ENCODE data around the gene OTOL1. TPM values are rescaled to one million over a fixed set of nuclear protein-coding genes. Genes with fewer than 3 reads are reported as not detected.
A peak's percentile ranks its signal among the peaks of the same experiment; 100 is the strongest.
"Not testable (repeated sequence)": the region's sequence is repeated elsewhere in the genome, so short reads cannot be mapped to it uniquely, and the experiment has no call there.

The OTOL1 gene
- not detected in 2 replicates for total RNA-seq (2014; rRNA removed; shearing (Covaris generic))

DNA sequence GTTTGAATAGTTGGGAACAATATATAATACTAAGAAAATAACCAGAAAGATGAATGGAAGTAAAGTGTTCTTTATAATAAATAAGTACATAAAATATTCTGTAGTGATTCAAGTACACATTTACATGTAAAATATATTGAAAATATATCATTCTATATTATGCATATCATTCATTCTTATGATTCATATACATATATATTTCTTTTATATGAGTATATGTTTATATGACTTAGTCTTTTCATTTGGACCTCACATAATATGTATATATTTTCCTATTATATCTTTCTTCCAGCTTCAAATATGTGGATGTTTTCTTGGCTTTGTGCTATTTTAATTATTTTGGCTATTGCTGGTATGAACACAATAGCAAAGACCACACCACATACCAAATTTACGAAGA, at the start of gene OTOL1:
OTOL1 (plus strand) TSS at position 301 of the 400 bp plus-strand sequence; CDS start at position 301, 0 bp downstream.
- no peak for DNase-seq (ENCODE audit: low read depth)

DNA sequence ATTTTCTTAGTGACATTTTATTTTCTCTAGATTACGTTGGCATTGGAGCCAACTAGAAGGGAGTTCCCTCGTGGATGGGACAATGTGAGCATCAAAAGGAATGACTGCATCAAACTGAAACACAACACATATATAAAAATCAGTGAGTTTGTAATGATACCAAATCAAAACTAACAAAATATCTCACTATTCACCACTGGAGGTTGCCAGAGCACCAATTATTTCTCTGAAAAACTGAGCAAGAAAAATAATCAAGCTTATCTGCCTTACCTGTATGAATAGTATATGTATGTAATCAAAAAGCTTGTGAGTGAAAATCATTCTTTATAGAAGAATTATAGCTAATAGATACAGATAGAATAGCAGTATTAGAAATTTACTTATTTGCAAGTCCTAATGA, 46.8 kb upstream of the OTOL1 start:
- DNase-seq (ENCODE audit: low read depth) = no peak

DNA sequence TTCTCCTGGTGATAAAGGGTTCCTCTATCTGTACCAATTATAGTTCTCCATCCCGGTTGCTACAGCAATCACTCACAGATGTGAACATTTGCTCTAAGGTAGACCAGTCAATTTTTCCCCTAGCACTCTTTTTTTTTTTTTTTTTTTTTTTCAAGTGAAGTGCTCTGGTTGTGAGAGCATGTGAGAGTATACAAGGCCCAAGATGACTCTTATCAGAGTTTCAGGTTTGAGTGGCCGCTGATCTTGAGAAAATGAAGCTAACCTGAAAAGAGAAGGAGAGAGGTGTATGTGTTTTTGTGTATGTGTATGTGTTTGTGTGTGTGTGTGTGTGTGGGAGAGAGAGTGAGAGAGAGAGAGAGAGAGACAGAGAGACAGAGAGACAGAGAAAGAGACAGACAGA, 44.4 kb upstream of the OTOL1 start:
- DNase-seq (ENCODE audit: low read depth) = no peak

DNA sequence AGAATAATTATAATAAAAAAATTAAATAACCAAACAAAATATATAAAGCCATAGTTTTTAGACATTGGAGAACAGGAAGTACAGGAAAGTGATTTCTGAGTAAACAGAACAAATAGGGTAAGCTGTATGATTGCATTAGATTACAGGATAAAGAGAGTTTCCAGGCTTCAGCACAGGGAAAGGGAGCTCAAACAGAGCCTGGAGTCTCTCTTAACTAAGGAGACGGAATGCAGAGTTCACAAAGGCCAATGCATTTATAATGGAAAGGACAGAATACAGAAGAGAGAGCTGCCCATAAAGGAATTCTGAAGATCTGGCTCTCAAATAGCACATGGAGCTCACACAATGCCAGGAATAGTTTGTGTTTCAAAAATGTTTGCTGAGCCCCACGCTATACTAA, 42.0 kb upstream of the OTOL1 start:
- no peak for DNase-seq (ENCODE audit: low read depth)

DNA sequence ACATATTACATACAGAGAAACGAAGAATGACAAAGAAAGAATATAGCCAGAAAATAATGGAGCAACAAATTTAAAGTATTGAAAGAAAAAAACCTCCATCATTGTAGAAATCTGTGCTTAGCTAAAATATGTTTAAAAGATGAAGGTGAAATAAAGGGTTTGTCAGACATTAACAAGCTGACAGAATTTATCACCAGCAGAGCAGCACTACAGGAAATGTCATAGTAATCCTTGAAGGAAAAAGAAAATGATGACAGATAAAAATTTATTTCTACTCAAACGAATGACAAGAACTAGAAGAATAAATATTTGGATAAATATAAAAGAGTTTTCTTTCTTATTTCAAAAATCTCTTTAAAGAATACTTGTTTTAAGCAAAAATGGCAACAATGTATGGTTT, 40.6 kb upstream of the OTOL1 start:
- DNase-seq (ENCODE audit: low read depth) = no peak

DNA sequence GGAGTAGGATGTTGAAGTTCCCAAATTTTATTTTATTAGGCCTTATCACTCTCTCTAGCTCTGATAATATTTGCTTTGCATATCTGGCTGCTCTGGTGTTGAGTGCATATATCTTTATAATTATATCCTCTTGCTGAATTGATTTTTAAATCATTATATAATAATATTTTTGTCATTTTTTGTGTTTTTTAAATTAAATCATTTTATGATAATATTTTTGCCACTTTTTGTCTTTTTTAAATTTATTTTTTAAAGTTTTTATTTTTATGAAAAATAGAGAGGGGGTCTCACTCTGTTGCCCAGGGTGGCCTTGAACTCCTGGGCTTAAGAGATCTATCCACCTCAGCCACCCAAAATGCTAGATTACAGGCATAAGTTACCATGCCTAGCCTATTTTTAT, 34.5 kb upstream of the OTOL1 start:
- DNase-seq (ENCODE audit: low read depth) = no peak

DNA sequence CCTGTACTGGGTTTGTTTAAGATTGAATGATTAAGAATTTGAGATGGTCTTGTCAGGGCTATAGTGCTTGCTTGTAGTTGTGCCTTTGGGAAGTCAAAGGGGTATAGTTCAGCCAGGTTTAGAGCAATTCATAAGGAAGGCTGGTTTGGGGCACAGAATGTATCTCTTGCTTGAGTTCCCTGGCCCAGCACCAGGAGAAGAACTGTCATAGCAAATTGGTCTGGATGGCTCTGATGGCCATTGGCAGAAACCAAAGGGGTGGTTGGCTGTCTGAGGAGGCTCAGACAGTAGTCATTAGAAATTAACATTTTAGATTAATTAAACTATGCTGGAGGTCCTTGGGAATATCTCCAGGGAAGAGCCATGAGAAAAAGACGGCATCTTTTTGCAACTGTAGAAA, 25.4 kb upstream of the OTOL1 start:
- no peak for DNase-seq (ENCODE audit: low read depth)

DNA sequence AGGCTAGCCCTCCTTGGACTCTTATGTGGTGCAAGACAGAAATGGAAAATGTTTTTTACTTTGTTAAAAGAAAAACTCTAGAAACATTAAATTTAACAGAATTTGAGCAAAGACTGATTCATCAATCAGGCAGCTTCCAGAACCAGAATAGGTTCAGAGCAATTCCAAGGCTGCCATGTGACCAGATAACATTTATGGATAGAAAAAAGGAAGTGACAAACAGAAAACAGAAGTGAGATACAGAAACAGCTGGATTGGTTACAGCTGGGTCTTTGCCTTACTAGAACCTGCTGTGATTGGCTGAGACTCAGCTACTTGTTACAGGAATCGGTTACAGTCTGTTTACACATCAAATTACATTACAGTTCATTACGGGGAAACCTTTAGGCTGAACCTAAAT, 22.5 kb upstream of the OTOL1 start:
- peak; percentile 1 for DNase-seq (ENCODE audit: low read depth)

DNA sequence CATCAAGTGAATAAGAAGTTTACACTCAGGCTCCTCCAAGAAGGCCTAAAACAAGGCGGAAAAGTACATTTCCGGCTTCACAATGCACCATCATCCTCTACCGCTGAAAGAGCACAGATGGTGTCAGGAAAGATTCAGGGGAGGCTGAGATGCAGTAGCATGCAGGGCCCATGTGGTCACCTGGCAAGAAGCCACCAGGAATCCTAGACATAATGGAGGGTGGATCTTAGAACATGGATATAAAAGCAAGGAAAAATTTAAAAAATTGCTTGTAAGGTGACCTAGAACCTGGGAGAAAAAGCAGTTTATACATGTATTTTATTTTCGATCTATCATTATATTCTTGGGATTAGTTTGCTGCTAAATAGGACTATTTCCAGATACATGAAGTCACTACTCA, 21.9 kb upstream of the OTOL1 start:
- no peak for DNase-seq (ENCODE audit: low read depth)

DNA sequence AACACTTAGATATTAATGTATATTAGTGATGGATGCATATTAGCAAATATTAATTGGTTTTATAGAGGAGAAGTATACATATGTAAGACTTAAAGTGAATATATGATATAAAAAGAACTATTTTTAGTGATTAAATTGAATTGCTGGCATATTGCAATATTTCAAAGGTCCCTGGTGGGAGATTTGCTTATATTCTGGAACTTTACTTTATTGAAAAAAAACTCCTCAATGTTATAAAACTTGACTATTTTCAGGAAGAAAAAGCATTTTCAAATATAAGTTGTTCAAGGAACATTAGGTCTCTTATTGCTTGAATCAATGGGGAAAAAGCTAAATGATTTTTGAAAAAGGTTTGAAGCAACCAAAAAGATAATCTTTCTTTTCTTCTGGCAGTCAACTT, 21.4 kb upstream of the OTOL1 start:
- DNase-seq (ENCODE audit: low read depth) = no peak

DNA sequence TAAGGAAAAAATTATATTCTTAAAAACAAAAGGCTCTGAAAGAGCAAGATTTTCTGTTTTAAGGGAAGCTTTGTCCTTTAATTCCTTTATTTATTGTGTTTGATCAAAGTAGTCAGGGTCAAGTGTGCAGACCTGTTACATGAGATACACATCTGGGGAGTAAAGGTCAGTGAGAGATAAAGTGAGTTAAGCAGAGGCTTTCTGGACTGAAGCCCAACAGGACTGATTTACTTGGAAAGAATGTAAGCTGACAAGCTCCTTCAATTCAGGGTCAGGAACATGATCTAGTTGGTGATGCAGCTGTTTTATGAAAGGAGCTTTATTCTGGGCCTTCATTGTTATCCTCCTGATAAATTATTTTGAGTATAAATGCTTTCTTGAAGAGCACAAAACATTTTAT, 20.7 kb upstream of the OTOL1 start:
- DNase-seq (ENCODE audit: low read depth) = peak; percentile 26

DNA sequence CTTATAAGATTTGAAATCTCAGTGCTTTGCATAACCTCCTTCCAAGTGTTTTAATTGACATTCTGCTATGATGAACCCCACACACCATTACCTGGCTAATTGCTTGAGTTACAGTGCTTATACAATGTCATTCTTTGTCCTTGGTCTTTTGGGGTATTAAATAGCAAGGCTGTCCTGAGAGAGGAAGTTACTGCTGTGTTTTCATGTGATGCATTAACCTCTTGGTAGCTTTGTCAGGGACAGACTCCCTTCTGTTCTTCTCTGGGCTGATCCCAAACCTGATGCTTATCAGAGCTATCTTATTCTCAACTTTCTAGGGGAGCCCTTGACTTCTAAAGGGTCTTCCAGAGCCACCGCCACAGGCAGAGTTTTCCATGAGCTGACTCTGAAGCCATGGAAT, 12.4 kb upstream of the OTOL1 start:
- DNase-seq (ENCODE audit: low read depth) = no peak

DNA sequence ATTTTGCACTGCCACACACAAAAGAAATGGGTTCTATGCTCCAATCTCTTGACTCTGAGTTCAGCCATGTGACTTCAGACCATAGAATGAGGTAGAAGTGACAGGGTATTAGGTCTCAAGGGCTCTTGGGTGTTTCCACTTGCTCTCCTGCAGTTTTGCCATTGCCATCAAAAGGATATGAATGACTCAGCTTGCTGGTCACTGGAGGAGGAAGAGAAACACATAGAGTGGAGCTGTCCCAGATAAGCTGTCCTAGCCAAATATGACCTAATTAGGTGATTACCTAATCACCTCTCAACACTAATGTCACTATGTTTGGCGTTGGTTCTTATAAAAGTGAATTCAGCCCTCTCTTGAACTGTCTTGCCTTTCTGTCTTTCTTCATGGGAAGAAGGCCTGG, 8.3 kb upstream of the OTOL1 start:
- not testable (repeated sequence) for DNase-seq (ENCODE audit: low read depth)

DNA sequence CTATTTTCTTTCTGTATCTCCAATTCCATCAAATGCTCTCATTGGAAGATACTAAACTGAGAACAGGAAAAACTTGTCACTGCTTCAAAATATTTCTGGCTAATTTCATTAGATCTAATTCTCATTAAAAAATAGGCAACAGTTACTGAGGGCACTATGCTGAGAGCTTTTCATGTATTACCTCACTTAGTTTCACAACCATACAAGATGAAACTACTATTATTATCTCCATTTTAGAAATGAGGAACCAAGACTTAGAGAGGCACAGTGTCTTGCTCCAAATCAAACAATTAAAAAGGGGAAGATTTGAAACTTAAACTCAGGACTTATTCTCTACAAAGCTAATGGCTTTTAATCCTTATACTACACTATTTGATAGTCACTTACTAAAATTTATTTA, 7.2 kb upstream of the OTOL1 start:
- no peak for DNase-seq (ENCODE audit: low read depth)

DNA sequence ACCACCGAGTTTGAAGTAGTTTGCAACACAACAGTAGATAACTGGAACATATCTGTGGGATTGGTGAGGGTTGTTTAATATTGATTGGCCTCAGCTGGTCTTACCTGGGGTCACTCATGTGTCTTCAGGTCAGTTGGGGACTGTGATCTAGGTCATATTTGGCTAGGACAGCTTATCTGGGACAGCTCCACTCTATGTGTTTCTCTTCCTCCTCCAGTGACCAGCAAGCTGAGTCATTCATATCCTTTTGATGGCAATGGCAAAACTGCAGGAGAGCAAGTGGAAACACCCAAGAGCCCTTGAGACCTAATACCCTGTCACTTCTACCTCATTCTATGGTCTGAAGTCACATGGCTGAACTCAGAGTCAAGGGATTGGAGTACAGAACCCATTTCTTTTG, 5.8 kb upstream of the OTOL1 start:
- DNase-seq (ENCODE audit: low read depth) = not testable (repeated sequence)

DNA sequence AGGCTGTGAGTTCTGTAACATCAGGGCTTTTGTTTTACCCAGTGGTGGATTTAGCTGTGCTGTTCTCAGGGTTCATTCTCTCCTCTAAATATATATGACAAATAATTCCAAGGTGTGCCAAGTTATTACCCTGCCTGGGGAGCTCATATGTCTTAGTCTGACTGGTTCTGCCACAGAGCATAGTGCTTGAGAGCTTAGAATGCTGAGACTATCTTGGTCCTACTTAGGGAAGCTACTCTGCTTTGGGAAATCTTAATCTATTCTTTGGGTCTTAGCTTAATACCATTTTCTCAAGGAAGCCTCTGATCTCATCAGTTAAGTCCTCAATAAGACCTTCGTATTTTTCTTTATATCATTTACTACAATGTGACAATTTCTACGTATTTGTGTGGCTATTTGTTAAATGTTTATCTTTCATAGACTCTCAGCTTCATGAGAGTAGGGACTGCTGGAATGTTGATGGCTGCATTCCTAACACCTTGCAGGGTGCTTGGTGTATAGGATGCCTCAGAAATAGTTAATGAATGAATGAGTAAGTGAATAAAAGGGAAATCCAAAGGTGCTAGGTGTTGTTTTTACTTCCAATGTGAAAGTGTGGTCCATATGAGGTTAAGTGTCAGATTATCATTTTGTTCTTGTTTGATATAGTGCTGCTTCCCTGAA, 1.8 kb downstream of the OTOL1 start:
- DNase-seq (ENCODE audit: low read depth) = no peak

DNA sequence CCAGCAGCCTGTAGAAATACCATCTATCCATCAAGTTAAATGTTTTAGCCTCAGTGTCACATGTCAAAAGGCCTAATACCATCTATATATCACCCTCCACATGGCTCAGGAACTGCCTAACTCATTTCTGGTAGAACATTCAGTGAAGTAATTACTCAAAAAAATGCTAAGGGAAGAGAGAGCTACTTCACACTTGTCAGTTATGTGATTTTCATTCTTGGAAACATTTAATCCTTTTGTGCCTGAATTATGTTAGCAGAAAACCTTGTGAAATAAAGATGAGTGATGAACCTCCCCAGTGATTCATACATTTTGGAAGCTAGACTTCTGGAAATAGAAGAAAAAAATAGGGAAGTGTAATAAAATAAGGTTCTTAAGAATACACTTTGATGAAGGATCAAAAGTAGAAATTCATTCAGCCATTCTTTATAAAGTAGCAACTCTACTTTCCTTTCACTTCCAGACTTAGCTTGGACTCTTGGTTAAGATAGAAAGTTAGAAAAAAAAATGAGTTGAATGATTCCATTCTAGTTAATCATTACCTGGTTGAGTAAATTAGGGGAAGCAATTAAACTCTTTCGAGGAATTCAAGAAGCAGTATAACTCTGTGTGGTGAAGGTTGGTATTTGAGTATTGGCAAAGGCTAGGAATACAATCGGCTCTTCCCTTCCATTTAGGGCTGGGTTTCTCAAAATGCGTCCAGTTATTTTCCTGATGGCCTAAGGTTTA, 3.6 kb downstream of the OTOL1 start:
- no peak for DNase-seq (ENCODE audit: low read depth)

DNA sequence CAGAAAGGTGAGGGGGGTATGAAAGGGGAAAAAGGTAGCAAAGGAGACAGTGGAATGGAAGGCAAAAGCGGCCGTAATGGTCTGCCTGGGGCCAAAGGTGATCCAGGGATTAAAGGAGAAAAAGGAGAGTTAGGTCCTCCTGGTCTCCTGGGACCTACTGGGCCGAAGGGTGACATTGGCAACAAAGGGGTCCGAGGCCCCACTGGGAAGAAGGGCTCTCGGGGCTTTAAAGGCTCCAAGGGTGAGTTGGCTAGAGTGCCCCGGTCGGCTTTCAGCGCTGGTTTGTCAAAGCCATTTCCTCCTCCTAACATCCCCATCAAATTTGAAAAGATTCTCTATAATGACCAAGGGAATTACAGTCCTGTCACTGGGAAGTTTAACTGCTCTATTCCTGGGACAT, 6.7 kb downstream of the OTOL1 start:
- no peak for DNase-seq (ENCODE audit: low read depth)

DNA sequence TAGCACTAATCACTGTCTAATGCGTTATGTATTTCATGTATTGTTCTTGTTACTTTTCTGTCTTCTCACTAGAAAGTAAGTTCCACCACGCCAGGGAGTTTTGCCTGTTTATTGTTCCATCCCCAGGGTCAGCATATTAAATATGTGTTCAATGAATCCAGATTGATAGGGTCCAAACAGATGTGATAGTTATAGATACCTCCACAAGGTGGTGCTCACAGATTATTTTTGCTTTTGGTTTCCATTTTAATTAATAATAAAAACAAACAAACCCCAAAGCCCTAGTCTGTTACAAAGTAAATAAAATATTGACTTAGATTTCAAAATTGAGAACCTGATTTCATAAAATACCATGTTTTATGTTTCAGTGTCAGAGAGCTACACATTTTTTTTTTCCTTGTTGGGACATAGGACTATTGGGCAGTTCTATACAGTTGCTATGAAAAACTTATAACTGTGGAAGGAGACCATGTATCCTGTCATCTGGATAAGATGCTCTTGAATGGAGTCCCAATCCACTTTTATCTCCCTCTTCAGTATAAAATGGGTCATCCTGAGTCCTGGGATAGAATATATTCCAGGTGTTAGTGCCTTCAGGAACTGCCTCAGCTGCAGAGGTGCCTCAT, 12.4 kb downstream of the OTOL1 start:
- DNase-seq (ENCODE audit: low read depth) = peak; percentile 14

DNA sequence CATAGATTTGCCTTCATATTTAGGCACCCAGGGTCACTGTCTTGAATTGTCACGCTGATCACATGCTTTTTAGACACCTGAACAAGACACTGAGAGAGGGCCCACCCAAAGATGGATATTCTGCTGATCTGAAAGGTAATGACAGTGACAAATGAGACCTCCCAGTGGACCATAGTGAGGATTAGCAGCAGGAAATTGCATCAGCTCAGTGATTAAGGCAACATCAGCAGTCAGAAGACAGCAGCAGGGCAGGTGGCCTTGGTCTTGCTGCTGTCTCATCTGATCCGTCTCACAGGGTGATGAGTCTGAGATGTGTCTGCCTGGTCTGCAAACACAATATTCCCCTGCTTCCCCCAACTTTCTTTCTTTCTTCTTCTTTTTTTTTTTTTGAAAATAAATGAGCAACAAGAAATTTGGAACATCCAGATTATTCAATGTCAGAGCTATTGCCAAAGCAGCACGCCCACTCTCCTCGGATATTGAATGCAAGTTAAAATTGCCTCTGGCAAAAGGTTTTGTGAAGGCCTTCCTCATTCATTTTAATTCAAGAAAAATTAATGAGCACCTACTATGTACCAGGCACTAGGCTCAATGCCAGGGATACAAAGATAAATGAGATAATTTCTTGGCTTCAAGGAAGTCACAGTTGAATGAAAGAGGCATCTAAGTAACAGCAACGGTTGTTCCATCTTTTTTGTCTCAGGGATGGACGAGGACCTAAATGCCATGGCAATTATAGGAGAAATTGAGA, 14.1 kb downstream of the OTOL1 start:
- no peak for DNase-seq (ENCODE audit: low read depth)

DNA sequence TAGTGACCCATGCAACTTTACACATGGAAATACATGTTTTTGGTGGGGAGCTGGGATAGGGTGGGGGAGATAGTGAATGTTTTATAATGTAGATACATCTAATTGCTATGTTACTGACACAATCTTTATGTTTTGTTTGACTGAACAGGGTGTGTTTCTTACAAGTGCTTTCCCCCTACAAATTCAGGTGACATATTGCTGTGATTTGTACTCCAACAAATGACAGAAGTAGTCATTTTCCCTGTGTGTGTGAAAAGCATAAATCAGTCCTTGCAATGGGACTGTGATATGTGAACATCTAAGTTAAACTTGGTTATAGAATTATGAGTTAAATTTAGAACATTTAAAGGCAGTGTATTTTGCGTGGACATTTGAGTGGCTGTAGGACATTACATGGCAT, 27.3 kb downstream of the OTOL1 start:
- no peak for DNase-seq (ENCODE audit: low read depth)

DNA sequence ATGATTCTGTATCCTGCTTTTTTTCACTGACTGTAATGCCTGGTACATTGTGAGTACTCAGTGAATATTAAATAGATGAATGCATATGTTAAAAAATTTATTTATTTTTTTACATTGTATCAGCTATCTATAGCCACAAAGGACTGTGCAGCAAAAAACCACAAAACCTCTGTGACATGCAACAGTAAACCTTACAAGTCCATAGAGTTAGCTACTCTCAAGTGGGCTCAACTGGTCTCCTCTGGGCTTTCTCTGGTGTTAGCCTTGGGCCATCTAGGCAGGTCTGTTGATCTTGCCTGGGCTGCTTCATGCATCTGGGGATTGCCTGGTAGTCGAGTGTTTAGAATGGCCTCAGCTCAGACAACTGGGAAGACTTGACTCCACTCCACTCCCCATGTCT, 35.3 kb downstream of the OTOL1 start:
- no peak for DNase-seq (ENCODE audit: low read depth)

DNA sequence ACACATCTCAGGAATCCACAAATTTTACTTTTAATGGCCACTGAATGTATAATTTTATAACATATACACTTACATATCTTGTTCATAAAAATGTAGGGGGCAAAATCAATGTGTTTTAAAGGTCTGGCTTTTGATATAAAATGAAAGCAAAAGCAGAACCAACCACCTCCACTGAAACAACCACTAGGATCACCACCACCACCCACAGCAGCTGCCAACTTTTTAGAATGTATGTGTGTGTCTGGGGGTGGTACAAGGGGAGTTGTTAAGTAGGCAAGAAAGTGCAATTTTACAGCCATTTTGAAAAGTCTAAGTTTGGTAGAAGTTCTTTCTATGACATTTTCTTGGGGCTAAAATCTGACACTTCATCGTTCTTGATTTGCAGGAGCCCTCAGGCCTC, 44.0 kb downstream of the OTOL1 start:
- no peak for DNase-seq (ENCODE audit: low read depth)

Measured in M059J (cell line).